MCF 10A (cell line): ENCODE results near the gene NSD1. TPM values are rescaled to one million over a fixed set of nuclear protein-coding genes. Genes with fewer than 3 reads are reported as not detected.

ENCODE experiments used
- BruUV-seq: library from RNA; stranded (reverse); fragments of 400-500 nt; replicated peaks from 2 replicates; lab custom pipeline; 2021; lab: Mats Ljungman, UMichigan
- CTCF ChIA-PET: fragments of 300-600 bp; sonication (Branson Sonifier 250); formaldehyde crosslinking; extraction: SDS; loops from one replicate; lab custom pipeline; 2021; ENCODE audit warnings: antibody characterized with exemption, inconsistent platforms; lab: Yijun Ruan, JAX
- POLR2A ChIA-PET: fragments of 300-600, 350-650 bp; sonication (Branson Sonifier 250); formaldehyde crosslinking; extraction: SDS; loops from one replicate; lab custom pipeline; 2020; ENCODE audit warnings: antibody characterized with exemption, inconsistent platforms; lab: Yijun Ruan, JAX
- DNase-seq: peaks from one replicate; pipeline ENCODE4 v3.0.0-alpha.2; 2018; ENCODE audit not compliant: unreplicated experiment
- H3K27ac Mint-ChIP-seq: one replicate; pipeline ENCODE4 v1.8.0; 2022; ENCODE audit warnings: mild to moderate bottlenecking, low read depth, mixed read lengths; ENCODE audit not compliant: unreplicated experiment
- H3K27me3 Mint-ChIP-seq: one replicate; pipeline ENCODE4 v1.8.0; 2022; ENCODE audit warnings: mixed read lengths; ENCODE audit not compliant: insufficient read depth, unreplicated experiment
- H3K36me3 Mint-ChIP-seq: one replicate; pipeline ENCODE4 v1.8.0; 2022; ENCODE audit warnings: mild to moderate bottlenecking, moderate library complexity, mixed read lengths; ENCODE audit not compliant: insufficient read depth, unreplicated experiment
- H3K4me1 Mint-ChIP-seq: one replicate; pipeline ENCODE4 v1.8.0; 2022; ENCODE audit warnings: mixed read lengths; ENCODE audit not compliant: insufficient read depth, unreplicated experiment
- H3K4me3 Mint-ChIP-seq: one replicate; pipeline ENCODE4 v1.8.0; 2022; ENCODE audit warnings: mild to moderate bottlenecking, moderate library complexity, mixed read lengths; ENCODE audit not compliant: unreplicated experiment
- H3K9me3 Mint-ChIP-seq: one replicate; pipeline ENCODE4 v1.8.0; 2022; ENCODE audit warnings: mixed read lengths; ENCODE audit not compliant: unreplicated experiment
- CTCF ChIP-seq: fragments of 200-600 bp; IDR thresholded peaks from one replicate; pipeline ENCODE4 v1.8.0; 2022; ENCODE audit warnings: antibody characterized with exemption, mild to moderate bottlenecking; ENCODE audit not compliant: unreplicated experiment
- intact Hi-C: fragments of 100-400 bp; cut with micrococcal nuclease; formaldehyde crosslinking; loops from 2 replicates; pipeline ENCODE4 v1.14.1; 2022
- total RNA-seq: library from RNA; stranded (reverse); gene quantifications from 2 replicates; pipeline ENCODE4 v1.2.3, GENCODE V29; 2022

NSD1 gene
- total RNA-seq, 1 experiment from 2014 or later = 110 TPM

GRCh38 chr5:177334781-177335700, 201.5 kb downstream of the NSD1 start:
- intact Hi-C loops = no loop called here
- peaks cover 8% of the 10 kb centered on the region for H3K4me1 Mint-ChIP-seq
- H3K27ac Mint-ChIP-seq = no peak overlapping the region
- CTCF ChIA-PET = interaction anchor here (0.9 to 1.7 kb wide), 5 partner anchors 15 to 36 kb away, joined by 3 to 7 read pairs (median 5); no protein-coding TSS in a partner anchor
- POLR2A ChIA-PET = no interaction called here
- no peak overlapping the region for H3K4me3 Mint-ChIP-seq
- no peaks in the 10 kb centered on the region for H3K27me3 Mint-ChIP-seq
- no TSS peak for BruUV-seq
- no peak for DNase-seq
- H3K9me3 Mint-ChIP-seq = no peaks in the 10 kb centered on the region
- peaks cover 73% of the 10 kb centered on the region for H3K36me3 Mint-ChIP-seq
- no peak for TF ChIP-seq CTCF

- DNase-seq = no peak
- H3K27ac Mint-ChIP-seq = peak overlapping the region; percentile 2
- H3K36me3 Mint-ChIP-seq = peaks cover 73% of the 10 kb centered on the region
- H3K4me1 Mint-ChIP-seq = peaks cover 8% of the 10 kb centered on the region
- CTCF ChIA-PET = interaction anchor here (0.7 to 1.7 kb wide), 5 partner anchors 16 to 54 kb away, joined by 3 to 7 read pairs (median 4); no protein-coding TSS in a partner anchor
- no peaks in the 10 kb centered on the region for H3K27me3 Mint-ChIP-seq
- H3K4me3 Mint-ChIP-seq = no peak overlapping the region
- no peak for TF ChIP-seq CTCF
- H3K9me3 Mint-ChIP-seq = no peaks in the 10 kb centered on the region
- intact Hi-C loops = no loop called here
- BruUV-seq = no TSS peak
- POLR2A ChIA-PET = no interaction called here
Measured at GRCh38 chr5:177335701-177336065, 202.1 kb downstream of the NSD1 start.

DNA sequence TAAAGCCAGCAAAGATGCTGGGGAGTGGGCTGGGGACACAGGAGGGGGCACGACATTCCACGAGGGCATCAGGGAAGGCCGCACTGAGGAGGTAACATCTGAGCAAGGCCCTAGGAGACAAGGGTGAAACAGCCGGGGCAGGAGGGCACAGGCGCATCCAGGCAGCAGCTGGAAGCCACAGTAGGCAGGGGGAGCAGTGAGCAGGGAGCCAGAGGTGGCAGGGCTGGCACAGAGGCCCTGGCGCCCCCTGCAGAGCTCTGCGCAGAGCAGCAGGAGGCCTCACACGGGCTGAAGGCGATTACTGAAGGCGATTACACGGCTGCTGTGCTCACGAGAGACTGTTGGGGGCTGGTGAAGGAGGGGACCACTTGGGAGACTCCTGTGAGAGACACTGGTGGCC, 202.5 kb downstream of the NSD1 start:
- H3K9me3 Mint-ChIP-seq = no peaks in the 10 kb centered on the region
- ChIA-PET CTCF (interaction anchor here (0.7 to 1.7 kb wide), 6 partner anchors 16 to 54 kb away, joined by 3 to 7 read pairs (median 4); no protein-coding TSS in a partner anchor), POLR2A (no interaction called here)
- peak; percentile 43 for DNase-seq
- BruUV-seq = no TSS peak
- peaks cover 73% of the 10 kb centered on the region for H3K36me3 Mint-ChIP-seq
- H3K4me1 Mint-ChIP-seq = peaks cover 8% of the 10 kb centered on the region
- peak overlapping the region; percentile 2 for H3K27ac Mint-ChIP-seq
- no peak overlapping the region for H3K4me3 Mint-ChIP-seq
- H3K27me3 Mint-ChIP-seq = no peaks in the 10 kb centered on the region
- intact Hi-C loops = no loop called here
- TF ChIP-seq CTCF = peak; percentile 41
